Measurements from ENCODE around the gene THUMPD3. TPM values are rescaled to one million over a fixed set of nuclear protein-coding genes. Genes with fewer than 3 reads are reported as not detected.
A peak's percentile ranks its signal among the peaks of the same experiment; 100 is the strongest.

THUMPD3 gene
- total and polyA plus RNA-seq, 2 of the 13 experiments (the other 11 are each of a cell fraction or from before 2014, with no cell fraction given), result 31.2 to 44.1 TPM

DNA sequence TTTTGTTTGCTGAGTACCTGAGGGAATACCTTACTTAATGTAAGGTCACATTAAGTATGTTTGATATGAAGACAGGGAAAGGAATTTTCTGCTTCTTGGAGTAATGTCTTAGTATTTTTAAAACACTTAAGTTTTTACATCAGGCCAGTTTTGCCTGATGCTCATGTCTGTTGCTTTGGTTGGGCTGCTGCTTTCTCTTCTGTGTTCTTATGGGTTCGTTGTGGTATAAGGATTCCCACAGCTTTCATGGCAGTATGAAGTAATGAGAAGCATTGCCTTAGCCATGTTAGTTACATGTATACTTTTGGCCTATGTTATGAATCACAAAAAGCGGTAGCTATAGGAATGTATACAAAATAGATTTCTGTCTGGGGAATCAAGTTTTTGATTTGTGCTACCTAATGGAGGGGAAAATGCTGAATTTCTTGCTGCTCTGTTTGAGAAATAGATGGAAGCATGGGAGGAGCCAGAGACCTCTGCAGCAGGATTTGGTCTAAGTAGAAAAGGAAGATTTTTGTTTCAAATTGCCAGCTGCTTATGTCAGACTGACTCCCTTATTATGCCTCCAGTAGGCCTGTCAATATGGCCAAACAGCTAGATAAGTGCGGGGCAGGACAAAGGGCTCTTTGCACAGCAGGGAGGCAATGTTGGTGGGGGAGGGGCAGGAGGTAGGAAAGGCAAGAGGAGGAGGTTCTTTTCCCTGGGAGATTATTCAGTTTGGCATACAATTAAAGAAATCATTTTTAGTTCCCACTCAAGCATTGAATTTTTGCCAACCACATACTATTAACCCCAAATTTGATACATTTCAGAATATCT lies 39.8 kb downstream of the THUMPD3 start:
- in situ Hi-C loops (cut with HindIII; ENCODE audit: extremely low pct_ligation_motif_present, low pct_unique_long_range_greater_than_20kb) (no loop called here), intact Hi-C loops (cut with micrococcal nuclease; ENCODE audit: unreplicated experiment) (no loop called here)
- CTCF ChIA-PET (ENCODE audit: low intra/inter-chr PET ratio, low total read pairs), result no interaction called here
- Histone ChIP-seq H3K4me2 (ENCODE audit: low read depth, low read length) (peak overlapping the region; percentile 95), H3K27me3 (ENCODE audit: control insufficient read depth in 1 of 2, insufficient read depth in 2 of 2, low read length in 2 of 2) (no peaks in the 10 kb centered on the region; a peak in 1 of 5 replicates), H3K4me1 (ENCODE audit: insufficient read depth, low read length) (peaks cover 78% of the 10 kb centered on the region), H3K79me2 (ENCODE audit: insufficient read depth, low read length) (peaks cover 99% of the 10 kb centered on the region), H3K9me3 (ENCODE audit: low read length) (no peaks in the 10 kb centered on the region), H4K20me1 (ENCODE audit: insufficient read depth, low read length) (peaks cover 89% of the 10 kb centered on the region), H3K4me3 (replicated peaks in 1 of 3; ENCODE audit: insufficient read depth in 1 of 3, low read depth in 2 of 3, low read length in 3 of 3) (peak overlapping the region; percentile 47 to 100 (median 96)), H2AFZ (ENCODE audit: low read length) (no peak overlapping the region), H3K9ac (ENCODE audit: insufficient read depth, low read depth, low read length) (peak overlapping the region; percentile 100), H3K27ac (ENCODE audit: extremely low read length, insufficient read depth, low read length) (peak overlapping the region; percentile 59), H3K36me3 (replicated peaks in 1 of 2; ENCODE audit: control insufficient read depth in 1 of 2, insufficient read depth in 2 of 2, low read length in 2 of 2) (peaks cover 0 to 3% of the 10 kb centered on the region in 2 experiments; a peak in 1 of 5 replicates)
- POLR2A ChIA-PET, result interaction anchor here (0.9 to 2.1 kb wide), 2 partner anchors 40 to 500 kb away, joined by 3 to 13 read pairs; partner anchors contain the start of gene THUMPD3
- BruUV-seq (replicated peaks), result no TSS peak
- FAIRE-seq (peak; percentile 79), ATAC-seq (peak; percentile 80), DNase-seq (ENCODE audit: low spot score) (peak; percentile 88)
- 5% methylated on average over 3 of the region's 3 CpGs for WGBS (ENCODE audit: low lambda C conversion rate)
- no peak for TF ChIP-seq ZBTB43 (CRISPR knock-in tag; conservative IDR thresholded peaks at IDR 0.05)
- TF ChIP-seq TBX3 (IDR thresholded peaks at IDR 0.05; ENCODE audit: borderline replicate concordance), result no peak
- no peak for TF ChIP-seq ZNF33B (CRISPR knock-in tag; IDR thresholded peaks at IDR 0.05)
- no peak for TF ChIP-seq NPAS2 (CRISPR knock-in tag; IDR thresholded peaks at IDR 0.05; ENCODE audit: borderline replicate concordance)
- TF ChIP-seq ZNF7 (CRISPR knock-in tag; IDR thresholded peaks at IDR 0.05), result peak; percentile 84
- no peak for TF ChIP-seq SIX1 (CRISPR knock-in tag; IDR thresholded peaks at IDR 0.05; ENCODE audit: borderline replicate concordance)
- TF ChIP-seq POGZ (CRISPR knock-in tag; IDR thresholded peaks at IDR 0.05), result peak; percentile 71
- TF ChIP-seq ZNF775 (CRISPR knock-in tag; IDR thresholded peaks at IDR 0.05; ENCODE audit: borderline replicate concordance), result no peak
- no peak for TF ChIP-seq TRIM24 (CRISPR knock-in tag; IDR thresholded peaks at IDR 0.05)
- TF ChIP-seq, protein P1, sequence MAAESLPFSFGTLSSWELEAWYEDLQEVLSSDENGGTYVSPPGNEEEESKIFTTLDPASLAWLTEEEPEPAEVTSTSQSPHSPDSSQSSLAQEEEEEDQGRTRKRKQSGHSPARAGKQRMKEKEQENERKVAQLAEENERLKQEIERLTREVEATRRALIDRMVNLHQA (CRISPR knock-in tag; IDR thresholded peaks at IDR 0.05), result no peak
- TF ChIP-seq KDM3A (CRISPR knock-in tag; IDR thresholded peaks at IDR 0.05; ENCODE audit: low read depth), result peak; percentile 51; the same call in 1 of the 2 replicates
- TF ChIP-seq IRF2 (CRISPR knock-in tag; IDR thresholded peaks at IDR 0.05), result 0 out of 2 replicates have a peak, but pooled peaks have one; percentile 19
- no peak for TF ChIP-seq KDM1A (CRISPR knock-in tag; IDR thresholded peaks at IDR 0.05)
- no peak for TF ChIP-seq BHLHE40 (IDR thresholded peaks at IDR 0.05; ENCODE audit: low read length)
- TF ChIP-seq ZNF383 (CRISPR knock-in tag; IDR thresholded peaks at IDR 0.05; ENCODE audit: borderline replicate concordance), result no peak
- no peak for TF ChIP-seq ZNF720 (CRISPR knock-in tag; IDR thresholded peaks at IDR 0.05)
- TF ChIP-seq KLF16 (CRISPR knock-in tag; IDR thresholded peaks at IDR 0.05), result peak in 1 of 2 experiments; percentile 43; a peak in 1 of 4 replicates
- no peak for TF ChIP-seq ZNF563 (CRISPR knock-in tag; IDR thresholded peaks at IDR 0.05)
- TF ChIP-seq ATAD3A (CRISPR knock-in tag; IDR thresholded peaks at IDR 0.05), result no peak
- TF ChIP-seq ZBTB38 (CRISPR knock-in tag; IDR thresholded peaks at IDR 0.05), result no peak
- TF ChIP-seq KAT7 (CRISPR knock-in tag; IDR thresholded peaks at IDR 0.05; ENCODE audit: borderline replicate concordance), result no peak
- TF ChIP-seq ZNF282 (IDR thresholded peaks at IDR 0.05; ENCODE audit: partially characterized antibody), result no peak

All from HepG2 (cell line).